SU-DHL-6 (cell line): ENCODE measurements around the gene SHCBP1L.

ENCODE experiments used
- CTCF ChIP-seq: fragments of 200-600 bp; sonication (generic); IDR thresholded peaks from one replicate; pipeline ENCODE4 v1.5.1; 2017; ENCODE audit warnings: antibody characterized with exemption, mild to moderate bottlenecking, low read length, moderate library complexity; ENCODE audit not compliant: insufficient read depth, poor library complexity, severe bottlenecking
- EZH2phosphoT487 ChIP-seq: fragments of 200-600 bp; sonication (generic), shearing (Covaris generic); conservative IDR thresholded peaks from 2 replicates; pipeline ENCODE4 v1.6.1; 2018; ENCODE audit warnings: mild to moderate bottlenecking, antibody characterized with exemption, low read length, moderate library complexity, mixed read lengths

- no peak for TF ChIP-seq CTCF
- TF ChIP-seq EZH2phosphoT487, result no peak
Observed at GRCh38 chr1:182888736-182889531, 64.0 kb downstream of the SHCBP1L start.
